Mesothelial cell of epicardium (in vitro differentiated cells): ENCODE data around the gene VAMP3. TPM values are rescaled to one million over a fixed set of nuclear protein-coding genes. Genes with fewer than 3 reads are reported as not detected.

Experiments
- DNase-seq, 2 experiments: peaks; one replicate each; pipeline ENCODE4 v3.0.0; 2021; ENCODE audit warnings: low spot score in 2 of 2; ENCODE audit not compliant: unreplicated experiment in 2 of 2
- H3K27ac Mint-ChIP-seq: 2 replicates; pipeline ENCODE4 v1.8.0; 2021; ENCODE audit warnings: mixed read lengths
- H3K27me3 Mint-ChIP-seq: 2 replicates; pipeline ENCODE4 v1.8.0; 2021; ENCODE audit warnings: low read depth, mixed read lengths
- H3K36me3 Mint-ChIP-seq: 2 replicates; pipeline ENCODE4 v1.8.0; 2021; ENCODE audit warnings: mixed read lengths
- H3K4me1 Mint-ChIP-seq: 2 replicates; pipeline ENCODE4 v1.8.0; 2021; ENCODE audit warnings: mixed read lengths
- H3K4me3 Mint-ChIP-seq: 2 replicates; pipeline ENCODE4 v1.8.0; 2021; ENCODE audit warnings: mild to moderate bottlenecking, moderate library complexity, mixed read lengths
- H3K9me3 Mint-ChIP-seq: 2 replicates; pipeline ENCODE4 v1.8.0; 2021; ENCODE audit warnings: mixed read lengths
- total RNA-seq: library from RNA; stranded (reverse); gene quantifications from 3 replicates; pipeline ENCODE4 v1.2.1, GENCODE V29; 2021
- TF ChIP-seq, protein P1 (sequence below): fragments of 200-600 bp; sonication (generic); IDR thresholded peaks from one replicate; pipeline ENCODE4 v1.5.0; 2021; ENCODE audit warnings: antibody characterized with exemption; ENCODE audit not compliant: unreplicated experiment

Gene VAMP3
- total RNA-seq = 76.0 to 78.6 TPM (median 77.2 TPM) in 3 replicates

- peak; percentile 69 to 83 for DNase-seq
- Mint-ChIP-seq H3K4me1 (peaks cover 16% of the 10 kb centered on the region), H3K9me3 (peaks cover 7% of the 10 kb centered on the region), H3K4me3 (peak within 1 kb of the TSS; percentile 83), H3K27ac (peak within 1 kb of the TSS; percentile 90), H3K27me3 (no peaks in the 10 kb centered on the region), H3K36me3 (peaks cover 20% of the 10 kb centered on the region)
- TF ChIP-seq, protein P1, sequence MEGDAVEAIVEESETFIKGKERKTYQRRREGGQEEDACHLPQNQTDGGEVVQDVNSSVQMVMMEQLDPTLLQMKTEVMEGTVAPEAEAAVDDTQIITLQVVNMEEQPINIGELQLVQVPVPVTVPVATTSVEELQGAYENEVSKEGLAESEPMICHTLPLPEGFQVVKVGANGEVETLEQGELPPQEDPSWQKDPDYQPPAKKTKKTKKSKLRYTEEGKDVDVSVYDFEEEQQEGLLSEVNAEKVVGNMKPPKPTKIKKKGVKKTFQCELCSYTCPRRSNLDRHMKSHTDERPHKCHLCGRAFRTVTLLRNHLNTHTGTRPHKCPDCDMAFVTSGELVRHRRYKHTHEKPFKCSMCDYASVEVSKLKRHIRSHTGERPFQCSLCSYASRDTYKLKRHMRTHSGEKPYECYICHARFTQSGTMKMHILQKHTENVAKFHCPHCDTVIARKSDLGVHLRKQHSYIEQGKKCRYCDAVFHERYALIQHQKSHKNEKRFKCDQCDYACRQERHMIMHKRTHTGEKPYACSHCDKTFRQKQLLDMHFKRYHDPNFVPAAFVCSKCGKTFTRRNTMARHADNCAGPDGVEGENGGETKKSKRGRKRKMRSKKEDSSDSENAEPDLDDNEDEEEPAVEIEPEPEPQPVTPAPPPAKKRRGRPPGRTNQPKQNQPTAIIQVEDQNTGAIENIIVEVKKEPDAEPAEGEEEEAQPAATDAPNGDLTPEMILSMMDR = no peak
Observed at GRCh38 chr1:7770997-7771822, at the start of gene VAMP3. Gene VAMP3 (plus strand): TSS chr1:7771296. CDS start chr1:7771384, 88 bp downstream.

DNA sequence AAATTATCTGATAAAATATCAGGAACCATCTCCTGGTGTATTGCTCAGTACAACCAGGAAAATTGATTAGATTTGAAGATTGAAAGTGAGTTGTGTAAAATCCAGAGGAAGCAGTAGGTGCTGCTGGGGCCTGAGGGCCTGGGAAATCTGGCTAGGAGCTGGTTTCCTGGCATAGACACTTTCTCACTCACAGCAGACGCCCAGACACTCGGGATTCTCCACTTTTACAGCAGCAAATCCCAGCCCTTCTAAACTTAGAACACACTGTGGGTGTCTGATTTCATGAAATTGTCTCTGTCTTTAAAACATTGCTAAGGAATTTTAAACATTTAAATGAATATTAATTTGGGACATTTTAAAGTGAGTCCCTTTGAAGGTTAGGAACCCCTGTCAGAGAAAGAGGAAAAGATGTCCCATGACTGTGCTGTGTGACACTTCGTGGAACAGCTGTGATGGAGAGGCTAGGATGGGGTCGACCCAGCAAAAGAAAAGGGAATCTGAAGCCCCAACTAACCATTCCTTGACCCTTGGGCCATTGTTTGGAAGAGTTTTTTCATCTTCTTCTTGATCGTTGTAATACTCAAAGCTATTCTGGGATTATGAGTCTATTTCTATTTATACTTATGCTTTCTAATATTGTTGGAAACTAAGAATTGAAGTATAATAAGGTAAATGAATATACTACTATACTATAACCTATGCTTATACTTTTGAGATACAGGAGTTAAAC lies 49.0 kb upstream of the VAMP3 start:
- Mint-ChIP-seq H3K36me3 (no peaks in the 10 kb centered on the region), H3K4me3 (no peak overlapping the region), H3K9me3 (no peaks in the 10 kb centered on the region), H3K4me1 (peaks cover 3% of the 10 kb centered on the region), H3K27ac (no peak overlapping the region), H3K27me3 (peaks cover 12% of the 10 kb centered on the region)
- no peak for DNase-seq
- TF ChIP-seq, protein P1 = no peak

GRCh38 chr1:7722670-7723012 lies 48.5 kb upstream of the VAMP3 start:
- TF ChIP-seq, protein P1 = no peak
- Mint-ChIP-seq H3K36me3 (no peaks in the 10 kb centered on the region), H3K4me1 (peaks cover 3% of the 10 kb centered on the region), H3K27ac (no peak overlapping the region), H3K4me3 (no peak overlapping the region), H3K27me3 (peaks cover 12% of the 10 kb centered on the region), H3K9me3 (no peaks in the 10 kb centered on the region)
- no peak for DNase-seq

GRCh38 chr1:7726623-7727022 lies 44.5 kb upstream of the VAMP3 start:
- no peaks in the 10 kb centered on the region for H3K36me3 Mint-ChIP-seq
- no peak overlapping the region for H3K27ac Mint-ChIP-seq
- H3K4me1 Mint-ChIP-seq = peaks cover 3% of the 10 kb centered on the region
- H3K27me3 Mint-ChIP-seq = peaks cover 3% of the 10 kb centered on the region
- TF ChIP-seq, protein P1 = no peak
- no peak overlapping the region for H3K4me3 Mint-ChIP-seq
- H3K9me3 Mint-ChIP-seq = no peaks in the 10 kb centered on the region
- DNase-seq = no peak

- TF ChIP-seq, protein P1 = no peak
- Mint-ChIP-seq H3K27ac (no peak overlapping the region), H3K4me1 (peaks cover 3% of the 10 kb centered on the region), H3K4me3 (no peak overlapping the region), H3K9me3 (no peaks in the 10 kb centered on the region), H3K36me3 (no peaks in the 10 kb centered on the region), H3K27me3 (peaks cover 3% of the 10 kb centered on the region)
- DNase-seq = no peak
Observed at GRCh38 chr1:7727809-7728471, 43.2 kb upstream of the VAMP3 start.
